IPS-15b (cell line): Measurements from ENCODE around the gene TMPRSS11D.

Experiments
- H3K27me3 ChIP-seq: one replicate; pipeline ENCODE4 v1.6.1; 2013; ENCODE audit warnings: low read length; ENCODE audit not compliant: control insufficient read depth, insufficient read depth
- H3K36me3 ChIP-seq: one replicate; pipeline ENCODE4 v1.6.1; 2013; ENCODE audit warnings: low read length; ENCODE audit not compliant: control insufficient read depth, insufficient read depth
- H3K4me1 ChIP-seq: one replicate; pipeline ENCODE4 v1.6.1; 2013; ENCODE audit warnings: mild to moderate bottlenecking, low read length; ENCODE audit not compliant: control insufficient read depth, insufficient read depth
- H3K4me3 ChIP-seq: one replicate; pipeline ENCODE4 v1.5.1; 2013; ENCODE audit warnings: low read depth, low read length
- H3K9ac ChIP-seq: one replicate; pipeline ENCODE4 v1.6.1; 2013; ENCODE audit warnings: low read depth, mild to moderate bottlenecking, low read length
- H3K9me3 ChIP-seq: one replicate; pipeline ENCODE4 v1.6.1; 2013; ENCODE audit warnings: mild to moderate bottlenecking, low read length; ENCODE audit not compliant: control insufficient read depth, insufficient read depth

TMPRSS11D gene

GRCh38 chr4:67911141-67911540 lies 27.3 kb upstream of the TMPRSS11D start:
- Histone ChIP-seq H3K9me3 (no peaks in the 10 kb centered on the region), H3K9ac (no peak overlapping the region), H3K36me3 (no peaks in the 10 kb centered on the region), H3K27me3 (no peaks in the 10 kb centered on the region), H3K4me3 (no peak overlapping the region), H3K4me1 (no peaks in the 10 kb centered on the region)

DNA sequence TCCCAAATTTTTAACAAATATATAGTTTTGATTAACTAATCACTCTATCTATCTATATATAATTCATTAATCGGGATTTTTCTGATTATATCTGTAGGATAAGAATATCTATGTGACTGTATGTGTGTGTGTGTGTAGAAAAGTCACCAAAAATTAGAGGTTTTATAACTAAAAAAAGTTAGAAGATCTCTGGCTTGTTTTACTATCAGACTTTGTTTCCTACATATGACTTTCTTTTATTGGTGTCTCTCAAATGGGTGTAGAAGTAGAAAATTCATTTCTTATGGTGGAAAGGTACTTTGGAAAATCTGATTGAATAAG lies 26.7 kb upstream of the TMPRSS11D start:
- H3K4me3 ChIP-seq: no peak overlapping the region
- no peaks in the 10 kb centered on the region for H3K9me3 ChIP-seq
- H3K9ac ChIP-seq: no peak overlapping the region
- no peaks in the 10 kb centered on the region for H3K4me1 ChIP-seq
- H3K27me3 ChIP-seq: no peaks in the 10 kb centered on the region
- H3K36me3 ChIP-seq: no peaks in the 10 kb centered on the region

DNA sequence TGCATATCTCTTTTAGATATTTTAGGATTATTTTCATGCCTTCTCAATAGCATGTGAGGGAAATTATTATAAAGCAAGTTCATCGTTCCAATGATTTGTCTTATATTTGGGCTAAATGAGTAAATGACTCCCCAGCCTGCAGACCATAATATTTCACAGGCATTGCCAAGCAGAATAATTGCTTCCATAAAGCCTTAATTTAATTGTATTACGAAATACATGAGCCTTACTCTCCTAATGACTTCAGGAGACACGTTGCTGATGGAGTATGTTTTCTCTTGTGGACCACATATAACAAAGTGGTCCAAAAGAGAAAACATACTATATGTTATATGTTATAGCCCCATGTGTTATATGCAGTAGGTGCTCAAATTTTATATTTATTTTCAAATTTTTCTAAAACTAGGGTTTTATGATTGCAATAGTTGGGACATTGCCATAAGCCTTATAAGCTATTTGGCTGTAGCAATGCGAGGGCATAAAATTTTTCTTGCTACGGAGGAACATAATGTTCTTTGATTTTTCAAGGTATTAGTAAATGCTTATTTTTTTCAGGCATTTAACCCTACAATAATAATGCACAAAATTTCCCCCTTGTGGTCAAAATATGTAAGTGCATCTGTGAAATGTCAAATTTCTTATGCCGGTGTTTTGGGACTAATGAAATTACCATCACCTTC lies 26.2 kb upstream of the TMPRSS11D start:
- no peaks in the 10 kb centered on the region for H3K9me3 ChIP-seq
- no peaks in the 10 kb centered on the region for H3K4me1 ChIP-seq
- H3K9ac ChIP-seq: no peak overlapping the region
- no peaks in the 10 kb centered on the region for H3K27me3 ChIP-seq
- no peak overlapping the region for H3K4me3 ChIP-seq
- H3K36me3 ChIP-seq: no peaks in the 10 kb centered on the region

DNA sequence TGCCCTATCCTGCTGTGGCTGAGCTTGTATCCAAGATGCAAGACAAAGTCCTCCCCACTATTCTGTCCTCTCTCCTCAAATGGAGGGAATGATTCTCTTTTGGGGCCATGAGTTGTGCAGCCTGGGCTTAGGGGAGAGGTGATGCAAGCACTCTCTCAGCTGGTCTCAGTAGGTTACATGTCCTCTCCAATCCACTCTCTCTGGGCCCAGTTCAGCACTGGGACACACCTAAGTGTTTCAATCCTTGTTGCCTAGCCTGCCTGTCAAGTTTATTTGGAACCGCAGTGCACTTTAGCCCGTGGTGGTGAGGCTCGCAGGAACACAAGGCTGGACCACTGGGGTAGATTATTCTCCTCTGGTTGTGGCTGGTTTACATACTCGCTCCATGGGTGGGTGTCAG lies 23.8 kb upstream of the TMPRSS11D start:
- no peaks in the 10 kb centered on the region for H3K36me3 ChIP-seq
- H3K4me1 ChIP-seq: no peaks in the 10 kb centered on the region
- no peak overlapping the region for H3K4me3 ChIP-seq
- H3K9ac ChIP-seq: no peak overlapping the region
- no peaks in the 10 kb centered on the region for H3K9me3 ChIP-seq
- H3K27me3 ChIP-seq: no peaks in the 10 kb centered on the region

DNA sequence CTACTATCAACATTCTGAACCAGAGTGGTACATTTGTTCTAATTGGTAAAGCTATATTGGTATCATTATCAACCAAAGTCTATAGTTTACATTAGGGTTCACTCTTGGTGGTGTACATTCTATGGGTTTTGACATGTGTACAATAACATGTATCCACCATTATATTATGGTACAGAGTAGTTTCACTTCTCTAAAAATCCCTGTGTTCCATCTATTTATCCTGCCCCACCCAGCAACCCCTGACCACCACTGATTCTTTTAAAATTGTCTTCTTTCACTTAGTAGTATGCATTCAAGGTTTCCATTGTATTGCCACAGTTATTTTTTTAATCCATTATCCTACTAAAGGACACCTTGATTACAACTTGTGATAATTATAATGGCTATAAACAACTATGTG lies 15.3 kb upstream of the TMPRSS11D start:
- H3K36me3 ChIP-seq: no peaks in the 10 kb centered on the region
- no peak overlapping the region for H3K9ac ChIP-seq
- no peaks in the 10 kb centered on the region for H3K9me3 ChIP-seq
- no peaks in the 10 kb centered on the region for H3K27me3 ChIP-seq
- H3K4me1 ChIP-seq: no peaks in the 10 kb centered on the region
- H3K4me3 ChIP-seq: no peak overlapping the region

DNA sequence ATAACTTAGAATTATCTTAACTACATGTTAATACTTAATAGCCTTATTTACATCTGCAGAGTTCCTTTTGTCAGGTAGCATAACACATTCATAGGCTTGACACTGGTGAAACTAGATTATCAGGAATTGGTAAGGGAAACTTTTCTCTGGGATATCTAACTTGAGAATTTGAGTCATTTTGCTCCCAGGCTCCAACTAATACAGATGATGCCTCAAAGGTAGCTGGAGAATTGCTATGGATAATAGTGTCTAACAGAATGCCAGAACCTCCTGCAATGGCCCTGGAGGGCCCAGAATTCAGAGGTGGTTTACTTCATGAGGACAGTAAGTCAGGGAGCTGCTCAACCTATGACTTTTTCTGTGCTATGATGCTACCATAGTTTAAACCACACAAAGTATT lies 13.9 kb upstream of the TMPRSS11D start:
- Histone ChIP-seq H3K4me3 (no peak overlapping the region), H3K36me3 (no peaks in the 10 kb centered on the region), H3K9ac (no peak overlapping the region), H3K27me3 (no peaks in the 10 kb centered on the region), H3K9me3 (no peaks in the 10 kb centered on the region), H3K4me1 (no peaks in the 10 kb centered on the region)

DNA sequence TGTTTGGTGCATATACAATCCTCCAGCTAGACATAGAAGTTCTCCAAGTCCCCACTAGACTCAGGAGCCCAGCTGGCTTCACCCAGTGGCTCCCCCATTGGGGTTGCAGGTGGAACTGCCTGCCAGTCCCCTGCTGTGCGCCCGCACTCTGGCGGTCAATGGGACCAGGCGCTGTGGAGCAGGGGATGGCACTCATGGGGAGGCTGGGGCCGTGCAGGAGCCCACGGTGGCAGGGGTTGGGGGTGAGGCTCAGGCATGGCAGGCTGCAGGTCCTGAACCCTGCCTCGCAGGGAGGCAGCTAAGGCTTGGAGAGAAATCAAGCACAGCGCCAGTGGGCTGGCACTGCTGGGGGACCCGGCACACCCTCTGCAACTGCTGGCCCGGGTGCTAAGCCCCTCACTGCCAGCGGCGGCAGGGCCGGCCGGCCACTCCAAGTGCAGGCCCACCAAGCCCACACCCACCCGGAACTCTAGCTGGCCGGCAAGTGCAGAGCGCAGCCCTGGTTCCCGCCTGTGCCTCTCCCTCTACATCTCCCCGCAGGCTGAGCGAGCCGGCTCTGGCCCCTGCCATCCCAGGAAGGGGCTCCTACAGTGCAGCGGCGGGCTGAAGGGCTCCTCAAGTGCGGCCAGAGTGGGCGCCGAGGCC lies 12.7 kb upstream of the TMPRSS11D start:
- H3K27me3 ChIP-seq: no peaks in the 10 kb centered on the region
- H3K4me3 ChIP-seq: no peak overlapping the region
- no peak overlapping the region for H3K9ac ChIP-seq
- H3K36me3 ChIP-seq: no peaks in the 10 kb centered on the region
- no peaks in the 10 kb centered on the region for H3K4me1 ChIP-seq
- no peaks in the 10 kb centered on the region for H3K9me3 ChIP-seq

DNA sequence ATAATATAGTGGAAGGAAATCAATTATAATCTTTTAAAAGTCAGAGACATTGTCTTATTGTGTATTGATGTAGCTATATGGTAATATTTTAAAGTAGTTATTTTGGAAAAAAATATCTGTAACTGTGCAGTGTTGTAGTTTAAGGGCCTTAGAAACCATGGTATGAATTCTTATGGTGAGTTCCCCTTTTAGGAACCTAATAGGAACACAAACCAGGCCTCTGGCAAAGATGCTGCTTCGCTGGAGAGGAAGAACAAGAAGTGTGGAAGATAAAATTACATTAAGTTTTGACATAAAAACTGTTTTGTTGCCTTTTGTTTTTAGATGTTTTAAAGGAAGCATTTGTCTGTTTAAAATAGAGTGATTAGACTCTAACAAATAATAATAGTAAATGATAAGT lies 10.9 kb upstream of the TMPRSS11D start:
- Histone ChIP-seq H3K9me3 (no peaks in the 10 kb centered on the region), H3K36me3 (no peaks in the 10 kb centered on the region), H3K27me3 (no peaks in the 10 kb centered on the region), H3K4me1 (no peaks in the 10 kb centered on the region), H3K4me3 (no peak overlapping the region), H3K9ac (no peak overlapping the region)

DNA sequence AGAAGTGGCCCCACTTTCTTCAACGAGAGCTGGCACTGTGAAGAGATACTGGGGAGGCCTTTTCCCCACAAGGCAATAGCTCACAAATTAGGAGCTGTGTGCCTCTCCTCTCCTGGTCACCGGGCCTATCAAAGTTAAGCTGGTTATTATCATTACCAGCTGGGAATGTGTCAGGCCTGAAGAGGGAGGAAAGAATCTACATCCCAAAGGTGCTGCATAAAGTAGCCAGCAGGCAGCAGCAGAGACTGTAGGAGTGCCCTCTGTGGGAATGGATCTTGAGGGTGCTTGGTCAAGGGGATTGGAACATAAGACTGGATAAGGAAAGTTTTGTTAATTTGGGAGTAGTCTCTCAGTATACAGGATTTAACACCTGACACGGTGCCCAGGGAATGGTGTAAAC lies 9.1 kb upstream of the TMPRSS11D start:
- H3K4me1 ChIP-seq: no peaks in the 10 kb centered on the region
- no peak overlapping the region for H3K9ac ChIP-seq
- no peaks in the 10 kb centered on the region for H3K36me3 ChIP-seq
- no peak overlapping the region for H3K4me3 ChIP-seq
- no peaks in the 10 kb centered on the region for H3K9me3 ChIP-seq
- H3K27me3 ChIP-seq: no peaks in the 10 kb centered on the region

GRCh38 chr4:67892253-67892652 lies 8.5 kb upstream of the TMPRSS11D start:
- no peak overlapping the region for H3K9ac ChIP-seq
- H3K36me3 ChIP-seq: no peaks in the 10 kb centered on the region
- no peaks in the 10 kb centered on the region for H3K27me3 ChIP-seq
- H3K4me3 ChIP-seq: no peak overlapping the region
- H3K4me1 ChIP-seq: no peaks in the 10 kb centered on the region
- H3K9me3 ChIP-seq: no peaks in the 10 kb centered on the region

DNA sequence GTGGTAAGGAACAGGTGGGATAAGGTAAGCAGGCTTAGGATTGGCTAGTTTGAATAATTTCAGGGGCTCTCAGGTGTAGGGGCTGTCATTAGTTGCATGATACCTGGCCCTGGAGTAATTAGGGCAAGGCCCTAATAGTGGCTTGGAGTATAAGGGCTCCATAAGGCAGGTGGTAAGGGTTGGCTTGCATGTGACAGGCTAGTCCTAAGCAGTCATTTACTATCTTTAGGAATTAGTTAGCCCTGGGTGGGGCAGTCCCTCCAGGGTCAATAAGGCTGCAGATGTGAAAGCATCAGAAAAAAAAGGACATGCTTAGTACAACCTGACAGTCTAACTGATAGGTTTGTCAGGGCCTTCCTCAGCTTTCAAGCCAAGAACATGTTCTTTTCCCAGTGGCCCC lies 7.8 kb upstream of the TMPRSS11D start:
- Histone ChIP-seq H3K9ac (no peak overlapping the region), H3K4me1 (no peaks in the 10 kb centered on the region), H3K27me3 (no peaks in the 10 kb centered on the region), H3K4me3 (no peak overlapping the region), H3K36me3 (no peaks in the 10 kb centered on the region), H3K9me3 (no peaks in the 10 kb centered on the region)

GRCh38 chr4:67886281-67886680 lies 2.5 kb upstream of the TMPRSS11D start:
- Histone ChIP-seq H3K9me3 (no peaks in the 10 kb centered on the region), H3K9ac (no peak overlapping the region), H3K4me1 (no peaks in the 10 kb centered on the region), H3K4me3 (no peak overlapping the region), H3K36me3 (no peaks in the 10 kb centered on the region), H3K27me3 (no peaks in the 10 kb centered on the region)
